HEK293 (cell line): ENCODE measurements around the gene CCDC92.

Experiments
- CTCF ChIA-PET: fragments of 350-600 bp; formaldehyde crosslinking; extraction: SDS; loops from one replicate; lab custom pipeline; 2021; ENCODE audit warnings: antibody characterized with exemption; lab: Yijun Ruan, JAX
- POLR2A ChIA-PET: fragments of 300-600 bp; formaldehyde crosslinking; extraction: SDS; loops from one replicate; lab custom pipeline; 2020; ENCODE audit warnings: antibody characterized with exemption, inconsistent platforms; lab: Yijun Ruan, JAX
- H3K27ac ChIP-seq: fragments of 200-500 bp; sonication (Bioruptor generic); 2 replicates; pipeline ENCODE4 v1.5.1; 2014; ENCODE audit warnings: low read depth, low read length, control low read depth, inconsistent platforms; ENCODE audit errors: extremely low read depth
- H3K36me3 ChIP-seq, 2 experiments: fragments of 200-500 bp in 1 of 2; sonication (Bioruptor generic) in 1 of 2; 1 replicate in 1 of 2; 2 replicates in 1 of 2; pipeline ENCODE4 v1.5.1; 2014 to 2017; ENCODE audit warnings: inconsistent platforms in 2 of 2, low read length in 2 of 2; ENCODE audit not compliant: control insufficient read depth in 2 of 2, insufficient read depth in 1 of 2
- H3K4me1 ChIP-seq: fragments of 200-500 bp; sonication (Bioruptor generic); 2 replicates; pipeline ENCODE4 v1.5.1; 2014; ENCODE audit warnings: mild to moderate bottlenecking, low read length, inconsistent platforms; ENCODE audit not compliant: control insufficient read depth, insufficient read depth
- H3K4me3 ChIP-seq: 2 replicates; pipeline ENCODE4 v1.5.1; 2011; ENCODE audit warnings: low read depth, mild to moderate bottlenecking, control low read depth, low read length, moderate library complexity
- H3K9me3 ChIP-seq: fragments of 200-500 bp; sonication (Bioruptor generic); 2 replicates; pipeline ENCODE4 v1.5.1; 2014; ENCODE audit warnings: low read depth, low read length, inconsistent platforms; ENCODE audit not compliant: control insufficient read depth, insufficient read depth
- PRDM2 ChIP-seq: fragments of 450-650 bp; formaldehyde crosslinking; IDR thresholded peaks from 2 replicates; pipeline ENCODE4 v1.5.1; 2016; ENCODE audit warnings: missing biosample characterization, missing genetic modification characterization, borderline replicate concordance
- SCRT1 ChIP-seq: fragments of 450-650 bp; formaldehyde crosslinking; IDR thresholded peaks from 2 replicates; pipeline ENCODE4 v1.5.1; 2016; ENCODE audit warnings: missing biosample characterization, missing genetic modification characterization, borderline replicate concordance
- ZBTB10 ChIP-seq: fragments of 450-650 bp; formaldehyde crosslinking; IDR thresholded peaks from 2 replicates; pipeline ENCODE4 v1.5.1; 2016; ENCODE audit warnings: missing biosample characterization, missing genetic modification characterization
- ZNF221 ChIP-seq: fragments of 450-650 bp; formaldehyde crosslinking; IDR thresholded peaks from 2 replicates; pipeline ENCODE4 v1.5.1; 2017; ENCODE audit warnings: missing biosample characterization, missing genetic modification characterization, borderline replicate concordance
- ZNF239 ChIP-seq: fragments of 450-650 bp; formaldehyde crosslinking; IDR thresholded peaks from 2 replicates; pipeline ENCODE4 v1.5.1; 2016; ENCODE audit warnings: missing biosample characterization, missing genetic modification characterization
- ZNF24 ChIP-seq: fragments of 450-650 bp; formaldehyde crosslinking; IDR thresholded peaks from 2 replicates; pipeline ENCODE4 v1.5.1; 2016; ENCODE audit warnings: missing biosample characterization, missing genetic modification characterization
- ZNF354C ChIP-seq: fragments of 450-650 bp; formaldehyde crosslinking; IDR thresholded peaks from 2 replicates; pipeline ENCODE4 v1.5.1; 2016; ENCODE audit warnings: missing biosample characterization, missing genetic modification characterization, low read depth, borderline replicate concordance
- ZNF37A ChIP-seq: fragments of 450-650 bp; IDR thresholded peaks from 2 replicates; pipeline ENCODE4 v1.5.1; 2018; ENCODE audit warnings: missing biosample characterization, missing genetic modification characterization
- ZNF394 ChIP-seq: fragments of 450-650 bp; formaldehyde crosslinking; IDR thresholded peaks from 2 replicates; pipeline ENCODE4 v1.5.1; 2016; ENCODE audit warnings: missing biosample characterization, missing genetic modification characterization, mild to moderate bottlenecking, moderate library complexity, borderline replicate concordance
- ZNF449 ChIP-seq: fragments of 450-650 bp; formaldehyde crosslinking; IDR thresholded peaks from 2 replicates; pipeline ENCODE4 v1.5.1; 2017; ENCODE audit warnings: missing biosample characterization, mild to moderate bottlenecking, missing genetic modification characterization, moderate library complexity
- ZNF658 ChIP-seq: fragments of 450-650 bp; formaldehyde crosslinking; IDR thresholded peaks from 2 replicates; pipeline ENCODE4; 2016; ENCODE audit warnings: missing biosample characterization, missing genetic modification characterization
- ZNF776 ChIP-seq: fragments of 450-650 bp; formaldehyde crosslinking; IDR thresholded peaks from 2 replicates; pipeline ENCODE4 v1.5.0; 2017; ENCODE audit warnings: missing biosample characterization, missing genetic modification characterization, borderline replicate concordance
- TF ChIP-seq, protein P1 (sequence below): IDR thresholded peaks from 2 replicates; pipeline ENCODE4 v1.6.1; 2011; ENCODE audit warnings: mild to moderate bottlenecking, low read depth, low read length, borderline replicate concordance

The CCDC92 gene

DNA sequence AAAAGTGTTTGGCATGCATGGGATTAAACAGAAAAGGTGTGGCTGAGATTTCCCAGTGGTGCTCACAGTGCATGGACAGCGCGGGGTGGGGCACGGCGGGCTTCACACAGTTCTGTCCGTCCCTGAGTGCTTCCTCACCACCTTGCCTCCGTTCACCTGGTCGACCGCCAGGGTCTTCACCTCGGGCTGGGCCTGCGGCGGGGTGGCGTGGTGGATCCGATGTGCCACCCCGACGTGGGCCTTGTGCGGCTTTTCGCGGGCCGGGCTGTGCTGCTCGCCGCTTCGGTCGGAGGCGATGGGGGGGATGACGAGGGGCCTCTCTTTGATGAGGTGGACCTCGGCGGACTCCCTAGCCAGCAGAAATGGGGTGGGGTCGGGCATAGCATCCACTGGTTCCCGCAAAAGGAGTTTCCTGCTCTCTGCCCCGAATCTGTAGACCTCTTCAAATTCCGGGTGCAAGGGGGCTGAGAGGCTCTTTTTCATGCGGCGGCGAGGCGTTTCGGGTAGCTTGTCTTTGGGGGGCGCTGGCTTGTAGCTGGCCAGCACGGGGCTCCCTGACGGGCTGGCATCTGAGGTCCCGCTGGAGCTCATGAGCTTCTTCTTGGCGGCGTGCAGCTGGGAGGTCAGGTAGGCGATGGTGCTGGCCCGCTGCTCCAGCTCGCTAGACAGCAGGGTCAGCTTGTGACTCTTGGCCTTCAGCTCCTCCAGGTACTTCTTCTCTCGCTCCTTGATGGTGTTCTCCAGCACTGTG, 35.5 kb downstream of the CCDC92 start:
- H3K27ac ChIP-seq = no peak overlapping the region
- no peak for TF ChIP-seq ZNF776
- no peak for TF ChIP-seq PRDM2 (tag by site-specific recombination)
- TF ChIP-seq, protein P1, sequence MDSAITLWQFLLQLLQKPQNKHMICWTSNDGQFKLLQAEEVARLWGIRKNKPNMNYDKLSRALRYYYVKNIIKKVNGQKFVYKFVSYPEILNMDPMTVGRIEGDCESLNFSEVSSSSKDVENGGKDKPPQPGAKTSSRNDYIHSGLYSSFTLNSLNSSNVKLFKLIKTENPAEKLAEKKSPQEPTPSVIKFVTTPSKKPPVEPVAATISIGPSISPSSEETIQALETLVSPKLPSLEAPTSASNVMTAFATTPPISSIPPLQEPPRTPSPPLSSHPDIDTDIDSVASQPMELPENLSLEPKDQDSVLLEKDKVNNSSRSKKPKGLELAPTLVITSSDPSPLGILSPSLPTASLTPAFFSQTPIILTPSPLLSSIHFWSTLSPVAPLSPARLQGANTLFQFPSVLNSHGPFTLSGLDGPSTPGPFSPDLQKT = no peak
- no peak for TF ChIP-seq ZNF24 (tag by site-specific recombination)
- no peak for TF ChIP-seq ZNF239 (tag by site-specific recombination)
- no peak for TF ChIP-seq ZNF221 (tag by site-specific recombination)
- no peak for TF ChIP-seq ZNF37A (tag by site-specific recombination)
- no peak for TF ChIP-seq ZNF449 (tag by site-specific recombination)
- TF ChIP-seq ZNF658 (tag by site-specific recombination) = no peak
- no peak for TF ChIP-seq ZNF354C
- no peak for TF ChIP-seq SCRT1
- no peak for TF ChIP-seq ZNF394 (tag by site-specific recombination)
- TF ChIP-seq ZBTB10 (tag by site-specific recombination) = no peak
- H3K4me1 ChIP-seq = no peaks in the 10 kb centered on the region
- ChIA-PET CTCF (interaction anchor here (0.7 kb wide), 1 partner anchor 12 kb away, joined by 3 read pairs; no protein-coding TSS in a partner anchor), POLR2A (no interaction called here)
- no peak overlapping the region for H3K4me3 ChIP-seq
- peaks cover 0 to 45% of the 10 kb centered on the region in 2 experiments; a peak in 2 of 3 replicates for H3K36me3 ChIP-seq
- no peaks in the 10 kb centered on the region for H3K9me3 ChIP-seq
